Brain microvascular endothelial cell (primary cell): ENCODE data around the gene UAP1.

ENCODE experiments used
- DNase-seq: peaks from one replicate; pipeline ENCODE4 v3.0.0-alpha.2; 2020
- H3K27ac ChIP-seq: fragments of 250-450 bp; sonication (Bioruptor Pico); 2 replicates; pipeline ENCODE4 v1.5.1; 2020; ENCODE audit warnings: mild to moderate bottlenecking, moderate library complexity
- H3K27me3 ChIP-seq: fragments of 250-450 bp; sonication (Bioruptor Pico); replicated peaks from 2 replicates; pipeline ENCODE4 v1.5.1; 2020; ENCODE audit warnings: mild to moderate bottlenecking
- H3K36me3 ChIP-seq: fragments of 250-450 bp; sonication (Bioruptor Pico); replicated peaks from 2 replicates; pipeline ENCODE4 v1.5.1; 2020; ENCODE audit warnings: mild to moderate bottlenecking
- H3K4me3 ChIP-seq: 2 replicates; pipeline ENCODE4 v1.5.1; 2011; ENCODE audit warnings: low read depth, mild to moderate bottlenecking, control low read depth, low read length, moderate library complexity
- CTCF ChIP-seq: IDR thresholded peaks from 2 replicates; pipeline ENCODE4 v1.5.1; 2011; ENCODE audit warnings: low read depth, mild to moderate bottlenecking, moderate library complexity, low read length, control low read depth, inconsistent platforms; ENCODE audit errors: missing control alignments
- in situ Hi-C: cut with HindIII; loops from 2 replicates; pipeline ENCODE4 v1.10.0; 2017; ENCODE audit warnings: low sequenced_read_pairs, low pct_ligation_motif_present

UAP1 gene

DNA sequence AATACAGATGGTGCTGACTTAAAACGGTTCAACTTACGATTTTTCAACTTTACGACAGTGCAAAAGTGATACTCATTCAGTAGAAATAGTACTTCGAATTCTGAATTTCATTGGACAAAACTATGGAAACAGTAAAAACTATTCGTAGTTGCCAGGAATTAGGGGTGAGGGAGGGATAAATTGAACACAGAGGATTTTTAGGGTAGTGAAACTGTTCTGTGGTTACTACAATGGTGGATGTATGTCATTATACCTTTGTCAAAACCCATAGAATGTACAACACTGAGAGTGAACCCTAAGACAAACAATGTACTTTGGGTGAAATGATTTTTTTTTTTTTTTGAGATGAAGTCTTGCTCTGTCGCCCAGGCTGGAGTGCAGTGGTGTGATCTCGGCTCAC, 78.2 kb downstream of the UAP1 start:
- in situ Hi-C loops = no loop called here
- Histone ChIP-seq H3K27me3 (no peaks in the 10 kb centered on the region), H3K27ac (no peak overlapping the region), H3K36me3 (peaks cover 5% of the 10 kb centered on the region), H3K4me3 (no peak overlapping the region)
- DNase-seq = no peak
- no peak for TF ChIP-seq CTCF

GRCh38 chr1:162641114-162641513, 79.6 kb downstream of the UAP1 start:
- no peak for DNase-seq
- Histone ChIP-seq H3K27ac (no peak overlapping the region), H3K36me3 (peaks cover 5% of the 10 kb centered on the region), H3K27me3 (no peaks in the 10 kb centered on the region), H3K4me3 (no peak overlapping the region)
- no peak for TF ChIP-seq CTCF
- in situ Hi-C loops = no loop called here

DNA sequence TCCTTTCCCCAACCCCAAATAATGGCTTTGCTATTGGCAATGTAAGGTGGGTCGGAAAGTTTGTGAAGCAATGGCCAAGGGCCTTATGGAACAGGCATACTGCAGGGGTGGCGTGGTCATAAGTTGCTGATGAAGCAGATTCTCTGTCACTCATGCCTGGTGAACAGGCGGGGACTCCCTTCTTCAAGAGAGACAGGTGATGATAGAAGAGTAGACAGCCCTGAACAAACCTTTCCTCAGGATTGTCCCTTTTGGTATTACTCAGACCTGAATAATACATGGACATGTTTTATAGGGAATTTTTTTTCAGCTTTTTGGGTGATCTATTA, 83.4 kb downstream of the UAP1 start:
- Histone ChIP-seq H3K4me3 (no peak overlapping the region), H3K36me3 (peaks cover 5% of the 10 kb centered on the region), H3K27me3 (no peaks in the 10 kb centered on the region), H3K27ac (no peak overlapping the region)
- in situ Hi-C loops = no loop called here
- TF ChIP-seq CTCF = no peak
- no peak for DNase-seq

GRCh38 chr1:162645666-162646065, 84.1 kb downstream of the UAP1 start:
- H3K4me3 ChIP-seq = no peak overlapping the region
- H3K36me3 ChIP-seq = peaks cover 5% of the 10 kb centered on the region
- in situ Hi-C loops = no loop called here
- H3K27me3 ChIP-seq = no peaks in the 10 kb centered on the region
- no peak overlapping the region for H3K27ac ChIP-seq
- no peak for TF ChIP-seq CTCF
- DNase-seq = no peak

GRCh38 chr1:162649583-162649982, 88.1 kb downstream of the UAP1 start:
- Histone ChIP-seq H3K27me3 (no peaks in the 10 kb centered on the region), H3K4me3 (no peak overlapping the region), H3K27ac (no peak overlapping the region), H3K36me3 (no peaks in the 10 kb centered on the region)
- no peak for DNase-seq
- TF ChIP-seq CTCF = no peak
- in situ Hi-C loops = no loop called here
